WTC11 (cell line): ENCODE measurements around the gene AUH. TPM values are rescaled to one million over a fixed set of nuclear protein-coding genes. Genes with fewer than 3 reads are reported as not detected.

ENCODE experiments used
- ATAC-seq: fragments of 200-7000 bp; cut with Tn5 transposase; 2 replicates; pipeline ENCODE4 v1.10.0; 2021; ENCODE audit warnings: mild to moderate bottlenecking, moderate library complexity
- CTCF ChIA-PET: fragments of 300-600 bp; sonication (Branson Sonifier 250); formaldehyde crosslinking; loops from one replicate; lab custom pipeline; 2021; ENCODE audit warnings: antibody characterized with exemption; lab: Charles Lee
- POLR2A ChIA-PET: fragments of 350-600 bp; sonication (Branson Sonifier 250); formaldehyde crosslinking; loops from one replicate; lab custom pipeline; 2021; ENCODE audit warnings: antibody characterized with exemption; lab: Charles Lee
- DNase-seq: peaks from one replicate; pipeline ENCODE4 v3.0.0; 2021; ENCODE audit warnings: low spot score
- H3K27ac Mint-ChIP-seq: 2 replicates; pipeline ENCODE4 v1.8.0; 2021; ENCODE audit warnings: mixed read lengths
- H3K27me3 Mint-ChIP-seq: 2 replicates; pipeline ENCODE4 v1.8.0; 2021; ENCODE audit warnings: low read depth, mild to moderate bottlenecking, moderate library complexity, mixed read lengths
- H3K36me3 Mint-ChIP-seq: 2 replicates; pipeline ENCODE4 v1.8.0; 2021; ENCODE audit warnings: mixed read lengths
- H3K4me1 Mint-ChIP-seq: 2 replicates; pipeline ENCODE4 v1.8.0; 2022; ENCODE audit warnings: mixed read lengths
- H3K4me3 Mint-ChIP-seq: 2 replicates; pipeline ENCODE4 v1.8.0; 2021; ENCODE audit warnings: mild to moderate bottlenecking, moderate library complexity, mixed read lengths
- H3K9me3 Mint-ChIP-seq: 2 replicates; pipeline ENCODE4 v1.8.0; 2021; ENCODE audit warnings: mixed read lengths
- CREM ChIP-seq: sonication (generic); formaldehyde crosslinking; IDR thresholded peaks from 2 replicates; pipeline ENCODE4 v1.8.1; 2022; ENCODE audit warnings: mild to moderate bottlenecking, missing genetic modification reagents, moderate library complexity
- EMX1 ChIP-seq: fragments of 250-450 bp; sonication (Bioruptor Pico); IDR thresholded peaks from 2 replicates; pipeline ENCODE4 v1.8.0; 2021; ENCODE audit warnings: mild to moderate bottlenecking
- ESRRA ChIP-seq: sonication (generic); formaldehyde crosslinking; IDR thresholded peaks from 2 replicates; pipeline ENCODE4 v1.8.1; 2022; ENCODE audit warnings: mild to moderate bottlenecking, missing genetic modification reagents, borderline replicate concordance
- GABPB1 ChIP-seq: sonication (generic); formaldehyde crosslinking; IDR thresholded peaks from 2 replicates; pipeline ENCODE4 v1.8.1; 2023; ENCODE audit warnings: mild to moderate bottlenecking, missing genetic modification reagents
- HMGXB4 ChIP-seq: sonication (generic); formaldehyde crosslinking; IDR thresholded peaks from 2 replicates; pipeline ENCODE4 v1.8.1; 2023; ENCODE audit warnings: mild to moderate bottlenecking, moderate library complexity, missing genetic modification reagents
- MYBL2 ChIP-seq: sonication (generic); formaldehyde crosslinking; IDR thresholded peaks from 2 replicates; pipeline ENCODE4 v1.8.1; 2023; ENCODE audit warnings: mild to moderate bottlenecking, moderate library complexity, missing genetic modification reagents
- OVOL2 ChIP-seq: fragments of 250-450 bp; sonication (Bioruptor Pico); IDR thresholded peaks from 2 replicates; pipeline ENCODE4 v1.9.0; 2021; ENCODE audit warnings: mild to moderate bottlenecking, borderline replicate concordance
- SMAD4 ChIP-seq: sonication (generic); formaldehyde crosslinking; IDR thresholded peaks from 2 replicates; pipeline ENCODE4 v1.8.0; 2022; ENCODE audit warnings: mild to moderate bottlenecking, missing genetic modification reagents
- TEAD1 ChIP-seq: sonication (generic); formaldehyde crosslinking; IDR thresholded peaks from 2 replicates; pipeline ENCODE4 v1.8.0; 2022; ENCODE audit warnings: mild to moderate bottlenecking, missing genetic modification reagents
- ZBTB21 ChIP-seq: sonication (generic); formaldehyde crosslinking; IDR thresholded peaks from 2 replicates; pipeline ENCODE4 v1.8.1; 2023; ENCODE audit warnings: mild to moderate bottlenecking, missing genetic modification reagents, borderline replicate concordance
- ZNF121 ChIP-seq: sonication (generic); formaldehyde crosslinking; IDR thresholded peaks from 2 replicates; pipeline ENCODE4 v1.8.0; 2023; ENCODE audit warnings: missing genetic modification reagents
- ZNF138 ChIP-seq: sonication (generic); formaldehyde crosslinking; conservative IDR thresholded peaks from 2 replicates; pipeline ENCODE4 v1.8.1; 2022; ENCODE audit warnings: mild to moderate bottlenecking, moderate library complexity, missing genetic modification reagents
- ZNF317 ChIP-seq: sonication (generic); formaldehyde crosslinking; IDR thresholded peaks from 2 replicates; pipeline ENCODE4 v1.8.1; 2023; ENCODE audit warnings: low read depth, mild to moderate bottlenecking, moderate library complexity, missing genetic modification reagents, borderline replicate concordance
- ZNF671 ChIP-seq: fragments of 250-450 bp; sonication (Bioruptor Pico); IDR thresholded peaks from 2 replicates; pipeline ENCODE4 v1.8.0; 2021; ENCODE audit warnings: mild to moderate bottlenecking
- total RNA-seq: library from RNA; stranded (reverse); gene quantifications from 3 replicates; pipeline ENCODE4 v1.2.3, GENCODE V29; 2021
- TF ChIP-seq, protein P1 (sequence below): sonication (generic); formaldehyde crosslinking; IDR thresholded peaks from 2 replicates; pipeline ENCODE4 v1.8.1; 2022; ENCODE audit warnings: missing genetic modification reagents, borderline replicate concordance
- TF ChIP-seq, protein P2 (sequence below): fragments of 200-600 bp; IDR thresholded peaks from 2 replicates; pipeline ENCODE4 v1.8.0; 2022; ENCODE audit warnings: antibody characterized with exemption
- TF ChIP-seq, protein P3 (sequence below): sonication (generic); formaldehyde crosslinking; IDR thresholded peaks from 2 replicates; pipeline ENCODE4 v1.8.1; 2023; ENCODE audit warnings: mild to moderate bottlenecking, missing genetic modification reagents
- TF ChIP-seq, protein P4 (sequence below): sonication (generic); formaldehyde crosslinking; IDR thresholded peaks from 2 replicates; pipeline ENCODE4 v1.8.0; 2023; ENCODE audit warnings: mild to moderate bottlenecking, missing genetic modification reagents
- TF ChIP-seq, protein P5 (sequence below): sonication (generic); formaldehyde crosslinking; conservative IDR thresholded peaks from 2 replicates; pipeline ENCODE4 v1.8.1; 2022; ENCODE audit warnings: mild to moderate bottlenecking, missing genetic modification reagents

Gene AUH
- total RNA-seq, 1 experiment from 2014 or later = 30.4 TPM

GRCh38 chr9:91328186-91328585, 33.5 kb downstream of the AUH start:
- no peaks in the 10 kb centered on the region for H3K4me1 Mint-ChIP-seq
- peaks cover 53% of the 10 kb centered on the region for H3K36me3 Mint-ChIP-seq

GRCh38 chr9:91321691-91322090, 40.0 kb downstream of the AUH start:
- peaks cover under 1% of the 10 kb centered on the region; the same call in 1 of the 2 replicates for H3K9me3 Mint-ChIP-seq
- TF ChIP-seq HMGXB4 (CRISPR knock-in tag) = no peak
- no peak for TF ChIP-seq TEAD1 (CRISPR knock-in tag)
- TF ChIP-seq, protein P1, sequence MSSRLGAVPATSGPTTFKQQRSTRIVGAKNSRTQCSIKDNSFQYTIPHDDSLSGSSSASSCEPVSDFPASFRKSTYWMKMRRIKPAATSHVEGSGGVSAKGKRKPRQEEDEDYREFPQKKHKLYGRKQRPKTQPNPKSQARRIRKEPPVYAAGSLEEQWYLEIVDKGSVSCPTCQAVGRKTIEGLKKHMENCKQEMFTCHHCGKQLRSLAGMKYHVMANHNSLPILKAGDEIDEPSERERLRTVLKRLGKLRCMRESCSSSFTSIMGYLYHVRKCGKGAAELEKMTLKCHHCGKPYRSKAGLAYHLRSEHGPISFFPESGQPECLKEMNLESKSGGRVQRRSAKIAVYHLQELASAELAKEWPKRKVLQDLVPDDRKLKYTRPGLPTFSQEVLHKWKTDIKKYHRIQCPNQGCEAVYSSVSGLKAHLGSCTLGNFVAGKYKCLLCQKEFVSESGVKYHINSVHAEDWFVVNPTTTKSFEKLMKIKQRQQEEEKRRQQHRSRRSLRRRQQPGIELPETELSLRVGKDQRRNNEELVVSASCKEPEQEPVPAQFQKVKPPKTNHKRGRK = no peak
- DNase-seq (no peak), ATAC-seq (no peak)
- H3K4me3 Mint-ChIP-seq = no peak overlapping the region
- H3K27me3 Mint-ChIP-seq = no peaks in the 10 kb centered on the region
- peaks cover 15% of the 10 kb centered on the region for H3K4me1 Mint-ChIP-seq
- H3K36me3 Mint-ChIP-seq = peaks cover 11% of the 10 kb centered on the region
- CTCF ChIA-PET = no interaction called here
- no peak overlapping the region for H3K27ac Mint-ChIP-seq
- POLR2A ChIA-PET = no interaction called here

More at GRCh38 chr9:91328186-91328585, 33.5 kb downstream of the AUH start:
- Mint-ChIP-seq H3K9me3 (peaks cover 33% of the 10 kb centered on the region), H3K27me3 (no peaks in the 10 kb centered on the region), H3K4me3 (no peak overlapping the region), H3K27ac (0 out of 2 replicates have a peak overlapping the region, but pooled peaks have one; percentile 15)
- DNase-seq = no peak
- TF ChIP-seq EMX1 (CRISPR knock-in tag) (no peak), CREM (CRISPR knock-in tag) (no peak), ZNF317 (CRISPR knock-in tag) (no peak), ZNF121 (CRISPR knock-in tag) (no peak), ESRRA (CRISPR knock-in tag) (no peak), MYBL2 (CRISPR knock-in tag) (no peak), OVOL2 (CRISPR knock-in tag) (no peak)
- TF ChIP-seq, protein P2, sequence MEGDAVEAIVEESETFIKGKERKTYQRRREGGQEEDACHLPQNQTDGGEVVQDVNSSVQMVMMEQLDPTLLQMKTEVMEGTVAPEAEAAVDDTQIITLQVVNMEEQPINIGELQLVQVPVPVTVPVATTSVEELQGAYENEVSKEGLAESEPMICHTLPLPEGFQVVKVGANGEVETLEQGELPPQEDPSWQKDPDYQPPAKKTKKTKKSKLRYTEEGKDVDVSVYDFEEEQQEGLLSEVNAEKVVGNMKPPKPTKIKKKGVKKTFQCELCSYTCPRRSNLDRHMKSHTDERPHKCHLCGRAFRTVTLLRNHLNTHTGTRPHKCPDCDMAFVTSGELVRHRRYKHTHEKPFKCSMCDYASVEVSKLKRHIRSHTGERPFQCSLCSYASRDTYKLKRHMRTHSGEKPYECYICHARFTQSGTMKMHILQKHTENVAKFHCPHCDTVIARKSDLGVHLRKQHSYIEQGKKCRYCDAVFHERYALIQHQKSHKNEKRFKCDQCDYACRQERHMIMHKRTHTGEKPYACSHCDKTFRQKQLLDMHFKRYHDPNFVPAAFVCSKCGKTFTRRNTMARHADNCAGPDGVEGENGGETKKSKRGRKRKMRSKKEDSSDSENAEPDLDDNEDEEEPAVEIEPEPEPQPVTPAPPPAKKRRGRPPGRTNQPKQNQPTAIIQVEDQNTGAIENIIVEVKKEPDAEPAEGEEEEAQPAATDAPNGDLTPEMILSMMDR = no peak
- TF ChIP-seq, protein P3, sequence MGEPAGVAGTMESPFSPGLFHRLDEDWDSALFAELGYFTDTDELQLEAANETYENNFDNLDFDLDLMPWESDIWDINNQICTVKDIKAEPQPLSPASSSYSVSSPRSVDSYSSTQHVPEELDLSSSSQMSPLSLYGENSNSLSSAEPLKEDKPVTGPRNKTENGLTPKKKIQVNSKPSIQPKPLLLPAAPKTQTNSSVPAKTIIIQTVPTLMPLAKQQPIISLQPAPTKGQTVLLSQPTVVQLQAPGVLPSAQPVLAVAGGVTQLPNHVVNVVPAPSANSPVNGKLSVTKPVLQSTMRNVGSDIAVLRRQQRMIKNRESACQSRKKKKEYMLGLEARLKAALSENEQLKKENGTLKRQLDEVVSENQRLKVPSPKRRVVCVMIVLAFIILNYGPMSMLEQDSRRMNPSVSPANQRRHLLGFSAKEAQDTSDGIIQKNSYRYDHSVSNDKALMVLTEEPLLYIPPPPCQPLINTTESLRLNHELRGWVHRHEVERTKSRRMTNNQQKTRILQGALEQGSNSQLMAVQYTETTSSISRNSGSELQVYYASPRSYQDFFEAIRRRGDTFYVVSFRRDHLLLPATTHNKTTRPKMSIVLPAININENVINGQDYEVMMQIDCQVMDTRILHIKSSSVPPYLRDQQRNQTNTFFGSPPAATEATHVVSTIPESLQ (CRISPR knock-in tag) = no peak
- CTCF ChIA-PET = no interaction called here
- ATAC-seq = no peak
- POLR2A ChIA-PET = no interaction called here

DNA sequence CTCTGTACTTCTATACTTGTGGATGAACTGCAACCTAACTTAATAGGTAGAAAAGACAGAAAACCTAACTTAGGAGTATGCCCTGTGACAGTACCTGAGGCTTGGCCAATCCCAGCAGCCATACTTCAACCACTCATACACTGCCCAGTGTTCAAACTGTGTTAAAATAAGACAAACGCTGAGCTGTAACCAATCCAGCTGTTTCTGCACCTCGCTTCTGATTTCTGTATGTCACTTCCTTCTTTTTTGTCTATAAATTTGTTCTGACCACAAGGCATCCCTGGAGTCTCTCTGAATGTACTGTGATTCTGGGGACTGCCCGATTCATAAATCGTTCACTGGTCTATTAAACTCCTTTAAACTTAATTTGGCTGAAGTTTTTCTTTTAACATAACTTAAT, 41.4 kb downstream of the AUH start:
- POLR2A ChIA-PET = no interaction called here
- DNase-seq (no peak), ATAC-seq (no peak)
- no peaks in the 10 kb centered on the region for H3K27me3 Mint-ChIP-seq
- no peak overlapping the region for H3K4me3 Mint-ChIP-seq
- no peaks in the 10 kb centered on the region for H3K9me3 Mint-ChIP-seq
- H3K4me1 Mint-ChIP-seq = peaks cover 29% of the 10 kb centered on the region
- peaks cover 11% of the 10 kb centered on the region for H3K36me3 Mint-ChIP-seq
- H3K27ac Mint-ChIP-seq = no peak overlapping the region
- CTCF ChIA-PET = no interaction called here
- TF ChIP-seq SMAD4 (no peak), ZBTB21 (CRISPR knock-in tag) (no peak), HMGXB4 (CRISPR knock-in tag) (no peak), ZNF138 (no peak), ZNF671 (CRISPR knock-in tag) (no peak), OVOL2 (CRISPR knock-in tag) (no peak), GABPB1 (CRISPR knock-in tag) (no peak)
- TF ChIP-seq, protein P4, sequence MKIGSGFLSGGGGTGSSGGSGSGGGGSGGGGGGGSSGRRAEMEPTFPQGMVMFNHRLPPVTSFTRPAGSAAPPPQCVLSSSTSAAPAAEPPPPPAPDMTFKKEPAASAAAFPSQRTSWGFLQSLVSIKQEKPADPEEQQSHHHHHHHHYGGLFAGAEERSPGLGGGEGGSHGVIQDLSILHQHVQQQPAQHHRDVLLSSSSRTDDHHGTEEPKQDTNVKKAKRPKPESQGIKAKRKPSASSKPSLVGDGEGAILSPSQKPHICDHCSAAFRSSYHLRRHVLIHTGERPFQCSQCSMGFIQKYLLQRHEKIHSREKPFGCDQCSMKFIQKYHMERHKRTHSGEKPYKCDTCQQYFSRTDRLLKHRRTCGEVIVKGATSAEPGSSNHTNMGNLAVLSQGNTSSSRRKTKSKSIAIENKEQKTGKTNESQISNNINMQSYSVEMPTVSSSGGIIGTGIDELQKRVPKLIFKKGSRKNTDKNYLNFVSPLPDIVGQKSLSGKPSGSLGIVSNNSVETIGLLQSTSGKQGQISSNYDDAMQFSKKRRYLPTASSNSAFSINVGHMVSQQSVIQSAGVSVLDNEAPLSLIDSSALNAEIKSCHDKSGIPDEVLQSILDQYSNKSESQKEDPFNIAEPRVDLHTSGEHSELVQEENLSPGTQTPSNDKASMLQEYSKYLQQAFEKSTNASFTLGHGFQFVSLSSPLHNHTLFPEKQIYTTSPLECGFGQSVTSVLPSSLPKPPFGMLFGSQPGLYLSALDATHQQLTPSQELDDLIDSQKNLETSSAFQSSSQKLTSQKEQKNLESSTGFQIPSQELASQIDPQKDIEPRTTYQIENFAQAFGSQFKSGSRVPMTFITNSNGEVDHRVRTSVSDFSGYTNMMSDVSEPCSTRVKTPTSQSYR (CRISPR knock-in tag) = no peak
- TF ChIP-seq, protein P5, sequence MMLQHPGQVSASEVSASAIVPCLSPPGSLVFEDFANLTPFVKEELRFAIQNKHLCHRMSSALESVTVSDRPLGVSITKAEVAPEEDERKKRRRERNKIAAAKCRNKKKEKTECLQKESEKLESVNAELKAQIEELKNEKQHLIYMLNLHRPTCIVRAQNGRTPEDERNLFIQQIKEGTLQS = no peak
